WTC11 (cell line): ENCODE data around the gene OTOA. TPM values are rescaled to one million over a fixed set of nuclear protein-coding genes. Genes with fewer than 3 reads are reported as not detected.
A peak's percentile ranks its signal among the peaks of the same experiment; 100 is the strongest.
"Not testable (repeated sequence)": the region's sequence is repeated elsewhere in the genome, so short reads cannot be mapped to it uniquely, and the experiment has no call there.

Experiments
- ATAC-seq: fragments of 200-7000 bp; cut with Tn5 transposase; 2 replicates; pipeline ENCODE4 v1.10.0; 2021; ENCODE audit warnings: mild to moderate bottlenecking, moderate library complexity
- CTCF ChIA-PET: fragments of 300-600 bp; sonication (Branson Sonifier 250); formaldehyde crosslinking; loops from one replicate; lab custom pipeline; 2021; ENCODE audit warnings: antibody characterized with exemption; lab: Charles Lee
- POLR2A ChIA-PET: fragments of 350-600 bp; sonication (Branson Sonifier 250); formaldehyde crosslinking; loops from one replicate; lab custom pipeline; 2021; ENCODE audit warnings: antibody characterized with exemption; lab: Charles Lee
- DNase-seq: peaks from one replicate; pipeline ENCODE4 v3.0.0; 2021; ENCODE audit warnings: low spot score
- H3K27ac Mint-ChIP-seq: 2 replicates; pipeline ENCODE4 v1.8.0; 2021; ENCODE audit warnings: mixed read lengths
- H3K27me3 Mint-ChIP-seq: 2 replicates; pipeline ENCODE4 v1.8.0; 2021; ENCODE audit warnings: low read depth, mild to moderate bottlenecking, moderate library complexity, mixed read lengths
- H3K36me3 Mint-ChIP-seq: 2 replicates; pipeline ENCODE4 v1.8.0; 2021; ENCODE audit warnings: mixed read lengths
- H3K4me1 Mint-ChIP-seq: 2 replicates; pipeline ENCODE4 v1.8.0; 2022; ENCODE audit warnings: mixed read lengths
- H3K4me3 Mint-ChIP-seq: 2 replicates; pipeline ENCODE4 v1.8.0; 2021; ENCODE audit warnings: mild to moderate bottlenecking, moderate library complexity, mixed read lengths
- H3K9me3 Mint-ChIP-seq: 2 replicates; pipeline ENCODE4 v1.8.0; 2021; ENCODE audit warnings: mixed read lengths
- AFF4 ChIP-seq: sonication (generic); formaldehyde crosslinking; IDR thresholded peaks from 2 replicates; pipeline ENCODE4 v1.8.1; 2023; ENCODE audit warnings: mild to moderate bottlenecking, missing genetic modification reagents, borderline replicate concordance
- ATF6 ChIP-seq: sonication (generic); formaldehyde crosslinking; IDR thresholded peaks from 2 replicates; pipeline ENCODE4 v1.8.1; 2023; ENCODE audit warnings: mild to moderate bottlenecking, missing genetic modification reagents
- ELF4 ChIP-seq: sonication (generic); formaldehyde crosslinking; IDR thresholded peaks from 2 replicates; pipeline ENCODE4 v1.8.1; 2022; ENCODE audit warnings: low read depth, mild to moderate bottlenecking, moderate library complexity, missing genetic modification reagents
- FOXP1 ChIP-seq: sonication (generic); formaldehyde crosslinking; IDR thresholded peaks from 2 replicates; pipeline ENCODE4 v1.8.0; 2022; ENCODE audit warnings: missing genetic modification reagents, mild to moderate bottlenecking, moderate library complexity, borderline replicate concordance
- GRHL2 ChIP-seq: fragments of 250-450 bp; sonication (Bioruptor Pico); IDR thresholded peaks from 2 replicates; pipeline ENCODE4 v1.8.0; 2022; ENCODE audit warnings: mild to moderate bottlenecking, moderate library complexity; ENCODE audit not compliant: insufficient replicate concordance, severe bottlenecking
- JUN ChIP-seq: sonication (generic); formaldehyde crosslinking; IDR thresholded peaks from 2 replicates; pipeline ENCODE4 v1.8.0; 2023; ENCODE audit warnings: mild to moderate bottlenecking, missing genetic modification reagents
- NR3C1 ChIP-seq: sonication (generic); formaldehyde crosslinking; conservative IDR thresholded peaks from 2 replicates; pipeline ENCODE4 v1.8.1; 2023; ENCODE audit warnings: low read depth, mild to moderate bottlenecking, missing genetic modification reagents
- PREB ChIP-seq: sonication (generic); formaldehyde crosslinking; IDR thresholded peaks from 2 replicates; pipeline ENCODE4 v1.8.1; 2022; ENCODE audit warnings: mild to moderate bottlenecking, missing genetic modification reagents, moderate library complexity, borderline replicate concordance
- SMAD3 ChIP-seq: sonication (generic); formaldehyde crosslinking; IDR thresholded peaks from 2 replicates; pipeline ENCODE4 v1.8.0; 2022; ENCODE audit warnings: missing genetic modification reagents, mild to moderate bottlenecking, borderline replicate concordance
- ZNF121 ChIP-seq: sonication (generic); formaldehyde crosslinking; IDR thresholded peaks from 2 replicates; pipeline ENCODE4 v1.8.0; 2023; ENCODE audit warnings: missing genetic modification reagents
- ZNF317 ChIP-seq: sonication (generic); formaldehyde crosslinking; IDR thresholded peaks from 2 replicates; pipeline ENCODE4 v1.8.1; 2023; ENCODE audit warnings: low read depth, mild to moderate bottlenecking, moderate library complexity, missing genetic modification reagents, borderline replicate concordance
- ZNF425 ChIP-seq: fragments of 250-450 bp; sonication (Bioruptor Pico); conservative IDR thresholded peaks from 2 replicates; pipeline ENCODE4 v1.9.0; 2021; ENCODE audit warnings: mild to moderate bottlenecking
- total RNA-seq: library from RNA; stranded (reverse); gene quantifications from 3 replicates; pipeline ENCODE4 v1.2.3, GENCODE V29; 2021

Gene OTOA
- total RNA-seq, 1 experiment from 2014 or later: 0.11 TPM

GRCh38 chr16:21649826-21650406 is 13.9 kb upstream of the OTOA start:
- ATAC-seq, H3K27me3 Mint-ChIP-seq, CTCF ChIA-PET, H3K4me3 Mint-ChIP-seq, H3K9me3 Mint-ChIP-seq, POLR2A ChIA-PET, H3K4me1 Mint-ChIP-seq, DNase-seq, H3K36me3 Mint-ChIP-seq, H3K27ac Mint-ChIP-seq: not testable (repeated sequence)
- TF ChIP-seq ZNF121 (CRISPR knock-in tag): peak; percentile 70

- H3K36me3 Mint-ChIP-seq: peaks cover 8% of the 10 kb centered on the region; the same call in 1 of the 2 replicates
- H3K27ac Mint-ChIP-seq: no peak overlapping the region
- ChIA-PET CTCF (no interaction called here), POLR2A (no interaction called here)
- H3K27me3 Mint-ChIP-seq: no peaks in the 10 kb centered on the region
- H3K9me3 Mint-ChIP-seq: no peaks in the 10 kb centered on the region
- H3K4me1 Mint-ChIP-seq: 0 out of 2 replicates have a peak, but pooled peaks cover 1% of the 10 kb centered on the region
- DNase-seq: no peak
- no peak for ATAC-seq
- TF ChIP-seq ELF4 (CRISPR knock-in tag): no peak
- no peak for TF ChIP-seq ZNF425 (CRISPR knock-in tag)
- no peak for TF ChIP-seq SMAD3 (CRISPR knock-in tag)
- TF ChIP-seq ZNF317 (CRISPR knock-in tag): no peak
- no peak for TF ChIP-seq NR3C1 (CRISPR knock-in tag)
- no peak for TF ChIP-seq JUN (CRISPR knock-in tag)
- TF ChIP-seq GRHL2: no peak
- H3K4me3 Mint-ChIP-seq: no peak overlapping the region
These were observed 13.2 kb upstream of the OTOA start for GRCh38 chr16:21650521-21650920.

- peaks cover 12% of the 10 kb centered on the region; the same call in 1 of the 2 replicates for H3K36me3 Mint-ChIP-seq
- no peak for DNase-seq
- ChIA-PET POLR2A (no interaction called here), CTCF (no interaction called here)
- H3K27me3 Mint-ChIP-seq: no peaks in the 10 kb centered on the region
- H3K4me3 Mint-ChIP-seq: no peak overlapping the region
- no peaks in the 10 kb centered on the region for H3K4me1 Mint-ChIP-seq
- no peak overlapping the region for H3K27ac Mint-ChIP-seq
- ATAC-seq: no peak
- no peaks in the 10 kb centered on the region for H3K9me3 Mint-ChIP-seq
- TF ChIP-seq ATF6 (no peak), PREB (no peak), FOXP1 (CRISPR knock-in tag) (no peak), ELF4 (CRISPR knock-in tag) (no peak), AFF4 (CRISPR knock-in tag) (no peak)
These were observed 12.3 kb upstream of the OTOA start for GRCh38 chr16:21651515-21651914.
